ENCODE measurements around the gene TSEN54.

- TF ChIP-seq, protein P1, sequence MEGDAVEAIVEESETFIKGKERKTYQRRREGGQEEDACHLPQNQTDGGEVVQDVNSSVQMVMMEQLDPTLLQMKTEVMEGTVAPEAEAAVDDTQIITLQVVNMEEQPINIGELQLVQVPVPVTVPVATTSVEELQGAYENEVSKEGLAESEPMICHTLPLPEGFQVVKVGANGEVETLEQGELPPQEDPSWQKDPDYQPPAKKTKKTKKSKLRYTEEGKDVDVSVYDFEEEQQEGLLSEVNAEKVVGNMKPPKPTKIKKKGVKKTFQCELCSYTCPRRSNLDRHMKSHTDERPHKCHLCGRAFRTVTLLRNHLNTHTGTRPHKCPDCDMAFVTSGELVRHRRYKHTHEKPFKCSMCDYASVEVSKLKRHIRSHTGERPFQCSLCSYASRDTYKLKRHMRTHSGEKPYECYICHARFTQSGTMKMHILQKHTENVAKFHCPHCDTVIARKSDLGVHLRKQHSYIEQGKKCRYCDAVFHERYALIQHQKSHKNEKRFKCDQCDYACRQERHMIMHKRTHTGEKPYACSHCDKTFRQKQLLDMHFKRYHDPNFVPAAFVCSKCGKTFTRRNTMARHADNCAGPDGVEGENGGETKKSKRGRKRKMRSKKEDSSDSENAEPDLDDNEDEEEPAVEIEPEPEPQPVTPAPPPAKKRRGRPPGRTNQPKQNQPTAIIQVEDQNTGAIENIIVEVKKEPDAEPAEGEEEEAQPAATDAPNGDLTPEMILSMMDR (IDR thresholded peaks at IDR 0.05 in 4 of 5, conservative IDR thresholded peaks at IDR 0.05 in 1 of 5) = no peak
- no peak for TF ChIP-seq POLR2A (IDR thresholded peaks at IDR 0.05)
These were observed 10.7 kb upstream of the TSEN54 start for GRCh38 chr17:75505640-75506039.

Data from gastrocnemius medialis (tissue), 4 donors.